ENCODE results near the gene FAM124A.

DNA sequence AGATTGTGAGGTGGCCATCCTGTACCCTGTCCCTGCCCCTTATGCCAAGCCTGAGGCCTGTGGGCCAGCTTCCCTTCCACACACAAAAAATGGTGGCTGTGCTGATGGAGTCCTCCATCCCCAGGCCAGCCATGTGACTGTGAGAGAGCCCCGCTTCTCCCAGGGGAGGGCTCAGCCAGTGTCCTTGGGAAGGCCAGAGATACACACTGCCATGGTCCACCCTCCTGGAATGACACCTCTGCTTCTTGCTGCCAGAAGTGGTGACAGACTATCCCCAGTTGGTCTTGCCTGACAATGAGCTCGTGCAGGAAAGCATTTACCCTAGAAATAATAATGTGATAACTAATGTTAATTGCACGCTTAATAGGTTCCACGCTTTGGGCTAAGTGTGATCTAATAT, 38.0 kb downstream of the FAM124A start:
- TF ChIP-seq CTCF (IDR thresholded peaks at IDR 0.05): no peak
- no peak for TF ChIP-seq POLR2AphosphoS5 (IDR thresholded peaks at IDR 0.05; ENCODE audit: low read depth, low read length)

All from Panc1 (cell line).